ENCODE measurements around the gene NTHL1.
"Not testable (repeated sequence)": the region's sequence is repeated elsewhere in the genome, so short reads cannot be mapped to it uniquely, and the experiment has no call there.

Gene NTHL1

DNA sequence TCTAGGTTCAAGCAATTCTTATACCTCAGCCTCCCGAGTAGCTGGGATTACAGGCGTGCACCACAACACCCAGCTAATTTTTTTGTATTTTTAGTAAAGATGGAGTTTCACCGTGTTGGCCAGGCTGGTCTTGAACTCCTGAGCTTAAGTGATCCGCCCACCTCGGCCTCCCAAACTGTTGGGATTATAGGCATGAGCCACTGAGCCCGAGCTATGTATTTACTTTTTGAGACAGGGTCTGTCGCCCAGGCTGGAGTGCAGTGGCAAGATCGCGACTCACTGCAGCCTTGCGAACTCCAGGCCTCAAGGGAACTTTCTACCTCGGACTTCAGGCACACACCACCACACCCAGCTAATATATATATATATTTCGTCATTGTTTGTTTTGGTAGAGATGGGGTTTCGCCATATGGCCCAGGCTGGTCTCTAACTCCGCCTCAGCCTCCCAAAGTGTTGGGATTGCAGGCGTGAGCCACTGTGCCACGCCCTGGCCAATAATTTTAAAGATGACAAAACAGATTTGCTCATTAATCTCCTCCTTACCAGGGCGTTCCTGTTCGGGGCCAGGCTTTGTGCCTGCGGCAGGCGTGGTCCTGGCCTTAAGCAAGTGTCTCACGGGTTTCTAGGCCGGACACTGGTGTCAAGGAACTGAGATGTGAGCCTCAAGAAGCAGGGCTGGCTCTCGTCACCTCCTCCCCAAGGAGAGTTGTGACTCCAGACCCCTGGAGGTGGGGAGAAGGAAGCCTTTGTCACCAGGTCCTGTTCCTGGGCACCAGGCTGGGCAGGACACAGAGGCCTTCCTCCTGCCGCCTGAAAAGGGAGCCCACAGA lies 32.3 kb downstream of the NTHL1 start:
- DNase-seq (ENCODE audit: low read depth), result no peak
- TF ChIP-seq, protein P1, sequence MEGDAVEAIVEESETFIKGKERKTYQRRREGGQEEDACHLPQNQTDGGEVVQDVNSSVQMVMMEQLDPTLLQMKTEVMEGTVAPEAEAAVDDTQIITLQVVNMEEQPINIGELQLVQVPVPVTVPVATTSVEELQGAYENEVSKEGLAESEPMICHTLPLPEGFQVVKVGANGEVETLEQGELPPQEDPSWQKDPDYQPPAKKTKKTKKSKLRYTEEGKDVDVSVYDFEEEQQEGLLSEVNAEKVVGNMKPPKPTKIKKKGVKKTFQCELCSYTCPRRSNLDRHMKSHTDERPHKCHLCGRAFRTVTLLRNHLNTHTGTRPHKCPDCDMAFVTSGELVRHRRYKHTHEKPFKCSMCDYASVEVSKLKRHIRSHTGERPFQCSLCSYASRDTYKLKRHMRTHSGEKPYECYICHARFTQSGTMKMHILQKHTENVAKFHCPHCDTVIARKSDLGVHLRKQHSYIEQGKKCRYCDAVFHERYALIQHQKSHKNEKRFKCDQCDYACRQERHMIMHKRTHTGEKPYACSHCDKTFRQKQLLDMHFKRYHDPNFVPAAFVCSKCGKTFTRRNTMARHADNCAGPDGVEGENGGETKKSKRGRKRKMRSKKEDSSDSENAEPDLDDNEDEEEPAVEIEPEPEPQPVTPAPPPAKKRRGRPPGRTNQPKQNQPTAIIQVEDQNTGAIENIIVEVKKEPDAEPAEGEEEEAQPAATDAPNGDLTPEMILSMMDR (conservative IDR thresholded peaks at IDR 0.05; ENCODE audit: low read depth, low read length), result no peak
- no peak overlapping the region for H3K4me3 ChIP-seq (ENCODE audit: low read depth, low read length)

DNA sequence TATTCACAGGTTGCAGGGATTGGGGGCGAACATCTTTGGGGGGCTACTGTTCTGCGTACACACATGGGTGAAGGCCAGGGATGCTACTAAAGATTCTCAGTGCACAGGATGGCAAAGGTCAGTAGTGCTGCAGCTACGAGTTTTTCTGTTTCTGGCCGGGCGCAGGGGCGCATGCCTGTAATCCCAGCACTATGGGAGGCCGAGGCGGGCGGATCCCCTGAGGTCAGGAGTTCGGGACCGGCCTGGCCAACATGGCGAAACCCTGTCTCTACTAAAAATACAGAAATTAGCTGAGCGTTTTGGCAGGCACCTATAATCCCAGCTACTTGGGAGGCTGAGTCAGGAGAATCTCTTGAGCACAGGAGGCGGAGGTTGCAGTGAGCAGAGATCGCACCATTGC lies 34.1 kb downstream of the NTHL1 start:
- TF ChIP-seq, protein P1 (conservative IDR thresholded peaks at IDR 0.05; ENCODE audit: low read depth, low read length), result no peak
- no peak overlapping the region for H3K4me3 ChIP-seq (ENCODE audit: low read depth, low read length)
- DNase-seq (ENCODE audit: low read depth), result no peak

DNA sequence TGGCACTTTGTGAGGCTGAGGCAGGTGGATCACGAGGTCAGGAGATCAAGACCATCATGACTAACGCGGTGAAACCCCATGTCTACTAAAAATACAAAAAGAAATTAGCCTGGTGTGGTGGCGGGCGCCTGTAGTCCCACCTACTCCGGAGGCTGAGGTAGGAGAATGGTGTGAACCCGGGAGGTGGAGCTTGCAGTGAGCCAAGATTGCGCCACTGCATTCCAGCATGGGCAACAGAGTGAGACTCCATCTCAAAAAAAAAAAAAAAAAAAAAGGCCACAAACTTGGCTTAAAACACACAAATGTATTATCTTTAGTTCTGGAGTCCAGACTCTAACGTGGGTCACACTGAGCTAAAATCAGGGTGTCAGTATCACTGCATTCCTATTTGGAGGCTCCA lies 35.9 kb downstream of the NTHL1 start:
- not testable (repeated sequence) for DNase-seq (ENCODE audit: low read depth)

DNA sequence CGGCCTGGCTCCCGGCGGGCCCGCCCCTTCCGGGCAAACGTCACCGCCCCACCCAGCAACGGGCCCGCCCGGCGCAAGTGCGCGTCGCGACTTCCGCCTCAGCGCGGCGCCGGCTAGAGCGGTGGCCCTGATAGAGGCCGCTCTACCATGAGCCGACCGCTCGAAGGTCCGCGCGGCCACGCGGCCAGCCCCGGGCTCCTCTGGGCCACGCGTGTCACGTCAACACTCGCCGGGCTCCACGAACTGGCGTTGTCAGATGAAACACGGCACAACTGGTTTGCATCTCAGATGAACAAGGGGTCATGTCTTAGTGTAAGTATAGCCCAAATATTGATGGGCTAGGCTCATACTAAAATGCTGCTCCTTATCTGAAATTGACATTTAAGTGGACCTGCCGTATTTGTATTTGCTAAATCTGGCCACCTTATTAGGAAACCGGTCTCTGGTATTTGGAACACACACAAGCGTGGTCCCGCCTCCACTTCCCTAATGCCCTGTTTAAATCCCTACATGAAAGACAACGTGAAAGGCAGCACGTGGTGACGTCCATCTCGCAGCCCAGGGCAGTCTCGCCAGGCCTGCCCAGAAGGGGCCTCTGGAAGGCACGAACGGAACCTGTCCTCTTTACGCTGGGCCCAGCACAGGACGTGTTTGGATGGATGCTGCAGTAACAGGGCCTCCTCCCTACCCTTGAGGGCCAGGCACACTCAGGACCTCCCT lies 37.7 kb downstream of the NTHL1 start, which contains the start of gene ZNF598:
Gene ZNF598 (minus strand): TSS at position 31 of the 720 bp plus-strand sequence.
- DNase-seq (ENCODE audit: low read depth), result peak; percentile 85
- peak within 1 kb of the TSS; percentile 82 for H3K4me3 ChIP-seq (ENCODE audit: low read depth, low read length)
- TF ChIP-seq, protein P1 (conservative IDR thresholded peaks at IDR 0.05; ENCODE audit: low read depth, low read length), result no peak

More for the DNA sequence above, 35.9 kb downstream of the NTHL1 start:
- H3K4me3 ChIP-seq (ENCODE audit: low read depth, low read length), result not testable (repeated sequence)

DNA sequence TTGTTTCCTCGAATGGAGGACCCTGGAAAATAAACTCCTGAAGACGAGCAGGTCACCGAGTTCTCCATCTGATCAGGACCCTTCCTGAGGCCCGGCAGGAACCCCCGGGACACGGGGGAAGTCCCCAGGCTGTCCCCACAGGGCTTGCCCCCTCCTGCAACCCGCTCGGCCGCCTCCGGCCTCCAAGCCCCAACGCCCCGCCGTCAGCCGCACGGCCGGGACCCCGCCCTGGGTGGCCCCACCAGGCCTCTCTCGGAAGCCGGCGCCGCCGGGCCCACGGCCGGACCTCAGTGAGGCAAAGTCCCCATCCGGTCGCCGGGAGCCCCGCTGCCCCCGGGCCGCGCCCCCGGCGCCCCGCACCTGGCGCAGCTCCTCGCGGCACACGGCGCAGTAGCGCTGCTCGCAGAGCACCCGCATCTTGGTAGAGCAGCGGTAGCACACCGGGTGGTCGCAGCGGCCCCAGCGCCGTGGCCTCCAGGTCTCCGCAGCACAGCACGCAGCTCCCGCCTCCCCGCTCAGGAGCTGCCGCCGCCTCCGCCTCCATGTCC lies 38.4 kb downstream of the NTHL1 start:
- TF ChIP-seq, protein P1 (conservative IDR thresholded peaks at IDR 0.05; ENCODE audit: low read depth, low read length), result no peak
- no peak for DNase-seq (ENCODE audit: low read depth)
- H3K4me3 ChIP-seq (ENCODE audit: low read depth, low read length), result peak overlapping the region; percentile 72

DNA sequence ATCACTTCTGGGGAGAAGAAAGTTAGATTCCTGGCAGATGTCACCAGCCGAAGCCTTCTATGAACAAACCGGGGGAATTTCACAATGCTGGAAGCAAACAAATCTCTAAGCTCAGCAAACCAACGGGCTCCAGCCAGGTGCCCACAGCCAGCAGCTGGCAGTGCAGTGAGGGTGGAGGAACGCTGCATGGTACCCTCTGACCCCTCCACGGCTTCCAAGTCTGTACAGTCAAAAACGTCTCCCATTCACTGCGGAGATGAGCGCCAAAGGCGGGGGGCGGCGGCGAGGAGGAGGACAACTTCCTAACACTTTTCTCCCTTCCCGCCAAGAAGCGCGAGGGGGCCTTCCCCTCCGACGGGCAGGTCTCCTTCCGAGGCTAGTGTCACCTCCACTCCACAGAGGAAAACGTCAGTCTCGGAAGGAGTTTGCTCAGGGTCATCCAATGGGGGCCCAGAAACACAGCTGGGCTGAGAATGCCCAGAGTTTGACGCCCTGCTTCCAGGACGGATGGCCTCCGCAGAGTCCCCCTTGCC lies 38.9 kb downstream of the NTHL1 start:
- TF ChIP-seq, protein P1 (conservative IDR thresholded peaks at IDR 0.05; ENCODE audit: low read depth, low read length), result no peak
- peak; percentile 57 for DNase-seq (ENCODE audit: low read depth)
- peak overlapping the region; percentile 72 for H3K4me3 ChIP-seq (ENCODE audit: low read depth, low read length)

DNA sequence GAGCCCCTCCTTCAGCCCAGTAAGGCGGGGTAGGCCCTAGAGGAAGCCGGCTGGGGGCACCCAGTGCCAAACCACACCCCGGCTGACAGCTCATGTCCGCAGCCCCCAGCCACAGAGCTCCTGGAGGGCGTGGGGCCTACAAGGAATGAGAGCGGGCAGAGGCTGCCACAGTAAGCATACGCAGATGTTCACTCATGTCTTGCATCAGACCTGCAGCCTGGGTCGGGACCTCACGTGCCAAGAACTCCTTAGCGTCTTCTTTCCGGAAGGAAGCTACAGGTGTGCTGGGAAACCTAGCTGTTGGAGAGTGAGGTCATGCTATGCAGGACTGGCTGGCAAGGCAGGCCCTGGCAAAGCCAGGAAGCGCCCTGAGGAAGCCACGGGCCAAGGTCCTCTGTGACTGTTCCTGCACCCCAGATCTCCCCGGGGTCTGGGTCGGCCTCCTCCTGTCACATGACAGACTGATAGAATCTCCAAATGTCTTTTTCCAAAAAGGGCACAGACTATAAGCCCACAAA lies 39.6 kb downstream of the NTHL1 start:
- DNase-seq (ENCODE audit: low read depth), result peak; percentile 35
- H3K4me3 ChIP-seq (ENCODE audit: low read depth, low read length), result peak overlapping the region; percentile 72
- TF ChIP-seq, protein P1 (conservative IDR thresholded peaks at IDR 0.05; ENCODE audit: low read depth, low read length), result no peak

Data from choroid plexus epithelial cell (primary cell).